Measurements from ENCODE around the gene TNRC6C.
"Not testable (repeated sequence)": the region's sequence is repeated elsewhere in the genome, so short reads cannot be mapped to it uniquely, and the experiment has no call there.

TNRC6C gene

GRCh38 chr17:78049609-78050008, 91.1 kb downstream of the TNRC6C start:
- DNase-seq = no peak

- DNase-seq = no peak
Observed at GRCh38 chr17:78051186-78051972, 92.9 kb downstream of the TNRC6C start.

GRCh38 chr17:78053777-78054468, 95.4 kb downstream of the TNRC6C start:
- DNase-seq = no peak

- DNase-seq = no peak
Observed at GRCh38 chr17:78057113-78057740, 98.7 kb downstream of the TNRC6C start.

GRCh38 chr17:78058001-78058400, 99.5 kb downstream of the TNRC6C start:
- DNase-seq = no peak

GRCh38 chr17:78058581-78058980, 100.1 kb downstream of the TNRC6C start:
- no peak for DNase-seq

- DNase-seq = no peak
Observed at GRCh38 chr17:78062596-78062995, 104.1 kb downstream of the TNRC6C start.

GRCh38 chr17:78063489-78063888, 105.0 kb downstream of the TNRC6C start:
- DNase-seq = no peak

- no peak for DNase-seq
Observed at GRCh38 chr17:78064708-78065107, 106.2 kb downstream of the TNRC6C start.

- DNase-seq = not testable (repeated sequence)
Observed at GRCh38 chr17:78066976-78067375, 108.5 kb downstream of the TNRC6C start.

- no peak for DNase-seq
Observed at GRCh38 chr17:78069695-78070094, 111.2 kb downstream of the TNRC6C start.

GRCh38 chr17:78072961-78073360, 114.5 kb downstream of the TNRC6C start:
- DNase-seq = no peak

- no peak for DNase-seq
Observed at GRCh38 chr17:78075011-78075410, 116.5 kb downstream of the TNRC6C start.

GRCh38 chr17:78075545-78075944, 117.0 kb downstream of the TNRC6C start:
- no peak for DNase-seq

- no peak for DNase-seq
Observed at GRCh38 chr17:78079253-78079652, 120.8 kb downstream of the TNRC6C start.

GRCh38 chr17:78081551-78081950, 123.0 kb downstream of the TNRC6C start:
- DNase-seq = no peak

- not testable (repeated sequence) for DNase-seq
Observed at GRCh38 chr17:78082355-78082872, 123.9 kb downstream of the TNRC6C start.

GRCh38 chr17:78082988-78083387, 124.5 kb downstream of the TNRC6C start:
- DNase-seq = no peak

GRCh38 chr17:78086740-78087139, 128.2 kb downstream of the TNRC6C start:
- no peak for DNase-seq

GRCh38 chr17:78088529-78088928, 130.0 kb downstream of the TNRC6C start:
- no peak for DNase-seq

- no peak for DNase-seq
Observed at GRCh38 chr17:78089576-78090281, 131.2 kb downstream of the TNRC6C start.

GRCh38 chr17:78092794-78093324, 134.4 kb downstream of the TNRC6C start:
- DNase-seq = no peak

GRCh38 chr17:78095035-78095434, 136.5 kb downstream of the TNRC6C start:
- no peak for DNase-seq

All from NCI-H1436 treated with DMSO at 0.1 percent for 48 hours (cell line).